ENCODE measurements around the gene TNFRSF8. TPM values are rescaled to one million over a fixed set of nuclear protein-coding genes. Genes with fewer than 3 reads are reported as not detected.

The TNFRSF8 gene
- total RNA-seq, 1 experiment from 2014 or later: not detected

GRCh38 chr1:12148160-12148957 is 85.3 kb downstream of the TNFRSF8 start:
- no peak overlapping the region for H3K27ac ChIP-seq (ENCODE audit: low read depth, low read length, poor library complexity, severe bottlenecking)
- H3K4me3 ChIP-seq (ENCODE audit: low read depth, low read length, poor library complexity, severe bottlenecking): no peak overlapping the region
- no TSS peak for BruUV-seq (replicated peaks)
- TF ChIP-seq, protein P1, sequence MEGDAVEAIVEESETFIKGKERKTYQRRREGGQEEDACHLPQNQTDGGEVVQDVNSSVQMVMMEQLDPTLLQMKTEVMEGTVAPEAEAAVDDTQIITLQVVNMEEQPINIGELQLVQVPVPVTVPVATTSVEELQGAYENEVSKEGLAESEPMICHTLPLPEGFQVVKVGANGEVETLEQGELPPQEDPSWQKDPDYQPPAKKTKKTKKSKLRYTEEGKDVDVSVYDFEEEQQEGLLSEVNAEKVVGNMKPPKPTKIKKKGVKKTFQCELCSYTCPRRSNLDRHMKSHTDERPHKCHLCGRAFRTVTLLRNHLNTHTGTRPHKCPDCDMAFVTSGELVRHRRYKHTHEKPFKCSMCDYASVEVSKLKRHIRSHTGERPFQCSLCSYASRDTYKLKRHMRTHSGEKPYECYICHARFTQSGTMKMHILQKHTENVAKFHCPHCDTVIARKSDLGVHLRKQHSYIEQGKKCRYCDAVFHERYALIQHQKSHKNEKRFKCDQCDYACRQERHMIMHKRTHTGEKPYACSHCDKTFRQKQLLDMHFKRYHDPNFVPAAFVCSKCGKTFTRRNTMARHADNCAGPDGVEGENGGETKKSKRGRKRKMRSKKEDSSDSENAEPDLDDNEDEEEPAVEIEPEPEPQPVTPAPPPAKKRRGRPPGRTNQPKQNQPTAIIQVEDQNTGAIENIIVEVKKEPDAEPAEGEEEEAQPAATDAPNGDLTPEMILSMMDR (conservative IDR thresholded peaks at IDR 0.05; ENCODE audit: low read depth, low read length): no peak
- no peak for TF ChIP-seq EZH2 (IDR thresholded peaks at IDR 0.05; ENCODE audit: borderline replicate concordance, low read depth, low read length, poor library complexity, severe bottlenecking)
- intact Hi-C loops (cut with micrococcal nuclease; ENCODE audit: unreplicated experiment): no loop called here
- no peaks in the 10 kb centered on the region for H3K36me3 ChIP-seq (ENCODE audit: insufficient read depth, low read length, poor library complexity, severe bottlenecking)
- no peaks in the 10 kb centered on the region for H3K4me1 ChIP-seq (ENCODE audit: insufficient read depth, low read length, poor library complexity, severe bottlenecking)
- no peaks in the 10 kb centered on the region for H3K27me3 ChIP-seq (replicated peaks; ENCODE audit: insufficient read depth, low read depth, low read length, poor library complexity)
- ChIA-PET POLR2A (ENCODE audit: low non-redundant PET) (no interaction called here), CTCF (no interaction called here)
- H3K9me3 ChIP-seq (ENCODE audit: low read depth, low read length, poor library complexity, severe bottlenecking): no peaks in the 10 kb centered on the region
- DNase-seq (ENCODE audit: low spot score): no peak

DNA sequence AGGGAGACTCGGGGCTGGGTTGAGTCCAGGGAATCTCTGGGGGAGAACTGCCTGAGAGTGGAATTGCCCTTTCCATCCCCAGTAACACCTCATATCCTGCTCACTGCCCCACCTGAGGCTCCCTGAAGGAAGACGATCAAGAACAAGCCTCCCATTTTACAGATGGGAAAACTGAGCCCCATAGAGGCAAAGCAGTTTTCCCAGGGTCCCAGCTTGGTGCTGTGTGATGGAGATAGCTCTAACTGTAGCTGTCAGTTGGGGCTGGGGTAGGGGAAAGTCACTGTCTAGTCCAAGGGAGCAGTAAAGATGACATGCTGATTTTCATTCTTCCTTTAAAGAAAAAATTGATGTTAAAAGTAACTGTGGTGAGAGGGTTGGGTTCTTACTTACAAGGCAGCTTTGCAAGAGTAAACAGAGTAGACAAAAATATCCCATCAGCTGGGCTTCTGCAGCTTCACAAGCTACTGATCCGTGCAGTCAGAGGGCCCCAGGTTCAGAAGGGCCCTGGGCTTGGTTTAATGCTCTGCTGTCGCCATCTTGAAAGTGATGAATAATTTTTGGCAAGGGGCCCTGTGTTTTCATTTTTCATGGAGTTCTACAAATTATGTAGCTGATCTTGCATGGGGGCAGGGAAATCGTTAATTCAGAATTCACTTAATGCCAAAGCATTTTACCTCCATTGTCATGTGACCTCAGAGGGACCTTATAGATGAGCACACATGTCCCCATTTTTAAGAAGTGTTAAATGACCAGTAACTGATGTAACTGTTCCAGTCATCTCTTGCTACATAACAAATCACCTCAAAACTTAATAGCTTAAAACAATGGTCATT is 86.1 kb downstream of the TNFRSF8 start:
- Histone ChIP-seq H3K4me1 (ENCODE audit: insufficient read depth, low read length, poor library complexity, severe bottlenecking) (no peaks in the 10 kb centered on the region), H3K4me3 (ENCODE audit: low read depth, low read length, poor library complexity, severe bottlenecking) (no peak overlapping the region), H3K27ac (ENCODE audit: low read depth, low read length, poor library complexity, severe bottlenecking) (no peak overlapping the region), H3K27me3 (replicated peaks; ENCODE audit: insufficient read depth, low read depth, low read length, poor library complexity) (no peaks in the 10 kb centered on the region), H3K9me3 (ENCODE audit: low read depth, low read length, poor library complexity, severe bottlenecking) (no peaks in the 10 kb centered on the region), H3K36me3 (ENCODE audit: insufficient read depth, low read length, poor library complexity, severe bottlenecking) (no peaks in the 10 kb centered on the region)
- intact Hi-C loops (cut with micrococcal nuclease; ENCODE audit: unreplicated experiment): no loop called here
- CTCF ChIA-PET: interaction anchor here (1.2 kb wide), 1 partner anchor 25 kb away, joined by 3 read pairs; no protein-coding TSS in a partner anchor
- TF ChIP-seq, protein P1 (conservative IDR thresholded peaks at IDR 0.05; ENCODE audit: low read depth, low read length): no peak
- TF ChIP-seq EZH2 (IDR thresholded peaks at IDR 0.05; ENCODE audit: borderline replicate concordance, low read depth, low read length, poor library complexity, severe bottlenecking): no peak
- no peak for DNase-seq (ENCODE audit: low spot score)
- POLR2A ChIA-PET (ENCODE audit: low non-redundant PET): no interaction called here
- BruUV-seq (replicated peaks): no TSS peak

DNA sequence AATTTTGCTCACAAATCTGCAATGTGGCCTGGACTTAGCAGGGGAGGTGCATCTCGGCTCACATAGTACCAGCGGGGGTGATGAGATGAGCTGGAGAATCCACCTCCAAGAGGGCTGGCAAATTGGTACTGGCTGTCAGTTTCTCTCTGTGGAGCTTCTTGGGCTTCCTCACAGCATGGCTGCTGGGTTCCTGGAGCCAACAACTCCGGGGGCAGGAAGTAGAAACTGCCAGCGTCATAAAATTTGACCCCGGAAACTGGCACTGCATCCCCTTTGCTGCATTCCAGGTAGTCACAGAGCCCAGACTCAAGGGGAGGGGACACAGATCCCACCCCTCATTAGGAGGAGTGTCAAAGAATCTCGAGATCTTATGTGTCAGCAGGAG is 86.7 kb downstream of the TNFRSF8 start:
- H3K27ac ChIP-seq (ENCODE audit: low read depth, low read length, poor library complexity, severe bottlenecking): no peak overlapping the region
- ChIA-PET CTCF (interaction anchor here (1.2 kb wide), 1 partner anchor 25 kb away, joined by 3 read pairs; no protein-coding TSS in a partner anchor), POLR2A (ENCODE audit: low non-redundant PET) (no interaction called here)
- H3K9me3 ChIP-seq (ENCODE audit: low read depth, low read length, poor library complexity, severe bottlenecking): no peaks in the 10 kb centered on the region
- no peaks in the 10 kb centered on the region for H3K4me1 ChIP-seq (ENCODE audit: insufficient read depth, low read length, poor library complexity, severe bottlenecking)
- no TSS peak for BruUV-seq (replicated peaks)
- TF ChIP-seq, protein P1 (conservative IDR thresholded peaks at IDR 0.05; ENCODE audit: low read depth, low read length): no peak
- no peak for TF ChIP-seq EZH2 (IDR thresholded peaks at IDR 0.05; ENCODE audit: borderline replicate concordance, low read depth, low read length, poor library complexity, severe bottlenecking)
- H3K27me3 ChIP-seq (replicated peaks; ENCODE audit: insufficient read depth, low read depth, low read length, poor library complexity): no peaks in the 10 kb centered on the region
- H3K4me3 ChIP-seq (ENCODE audit: low read depth, low read length, poor library complexity, severe bottlenecking): no peak overlapping the region
- H3K36me3 ChIP-seq (ENCODE audit: insufficient read depth, low read length, poor library complexity, severe bottlenecking): no peaks in the 10 kb centered on the region
- DNase-seq (ENCODE audit: low spot score): no peak
- intact Hi-C loops (cut with micrococcal nuclease; ENCODE audit: unreplicated experiment): no loop called here
